HG03575 (cell line): ENCODE measurements around the gene MAN2A2.
"Not testable (repeated sequence)": the region's sequence is repeated elsewhere in the genome, so short reads cannot be mapped to it uniquely, and the experiment has no call there.

Source experiments
- ATAC-seq: cut with Tn5 transposase; IDR thresholded peaks from one replicate; pipeline ENCODE4 v1.9.1; 2021; ENCODE audit not compliant: unreplicated experiment, insufficient number of reproducible peaks, low FRiP score; ENCODE audit errors: extremely low read depth

MAN2A2 gene

GRCh38 chr15:90897131-90897655, 5.9 kb upstream of the MAN2A2 start:
- ATAC-seq: not testable (repeated sequence)

- no peak for ATAC-seq
Observed at GRCh38 chr15:90901175-90902039, 1.7 kb upstream of the MAN2A2 start.

- ATAC-seq: no peak
Observed at GRCh38 chr15:90902040-90902839, 862 bp upstream of the MAN2A2 start.

- ATAC-seq: no peak
Observed at GRCh38 chr15:90903733-90904536, 833 bp downstream of the MAN2A2 start.

GRCh38 chr15:90904746-90905145, 1.6 kb downstream of the MAN2A2 start:
- ATAC-seq: no peak

GRCh38 chr15:90905306-90906180, 2.4 kb downstream of the MAN2A2 start:
- no peak for ATAC-seq

GRCh38 chr15:90906181-90906849, 3.2 kb downstream of the MAN2A2 start:
- no peak for ATAC-seq

- ATAC-seq: no peak
Observed at GRCh38 chr15:90907051-90907660, 4.1 kb downstream of the MAN2A2 start.

- no peak for ATAC-seq
Observed at GRCh38 chr15:90907838-90908507, 4.9 kb downstream of the MAN2A2 start.

- not testable (repeated sequence) for ATAC-seq
Observed at GRCh38 chr15:90909449-90909848, 6.3 kb downstream of the MAN2A2 start.

- no peak for ATAC-seq
Observed at GRCh38 chr15:90909976-90910375, 6.9 kb downstream of the MAN2A2 start.

GRCh38 chr15:90910441-90911301, 7.6 kb downstream of the MAN2A2 start:
- no peak for ATAC-seq

GRCh38 chr15:90911302-90911623, 8.2 kb downstream of the MAN2A2 start:
- no peak for ATAC-seq

- no peak for ATAC-seq
Observed at GRCh38 chr15:90911906-90912769, 9.0 kb downstream of the MAN2A2 start.

GRCh38 chr15:90912770-90913075, 9.6 kb downstream of the MAN2A2 start:
- ATAC-seq: no peak
